NCI-H1105 (cell line): ENCODE results near the gene ZNF222.

Source experiments
- DNase-seq: peaks from one replicate; lab custom pipeline; 2025; lab: John Stamatoyannopoulos, UW

The ZNF222 gene

GRCh38 chr19:44055870-44056269, 30.7 kb downstream of the ZNF222 start:
- DNase-seq: no peak

- no peak for DNase-seq
Measured at GRCh38 chr19:44059229-44059628, 34.0 kb downstream of the ZNF222 start.

- no peak for DNase-seq
Measured at GRCh38 chr19:44061038-44061437, 35.9 kb downstream of the ZNF222 start.

GRCh38 chr19:44066305-44066704, 41.1 kb downstream of the ZNF222 start:
- DNase-seq: no peak

- DNase-seq: no peak
Measured at GRCh38 chr19:44069415-44069814, 44.2 kb downstream of the ZNF222 start.

- peak; percentile 59 for DNase-seq
Measured at GRCh38 chr19:44071824-44072542, 46.8 kb downstream of the ZNF222 start, which contains the start of gene ZNF284. Gene ZNF284, plus strand, starts transcription at chr19:44072159. Its CDS starts 4,231 bp downstream, at chr19:44076390.

GRCh38 chr19:44072543-44073401, 47.6 kb downstream of the ZNF222 start:
- DNase-seq: no peak

GRCh38 chr19:44076325-44076724, 51.1 kb downstream of the ZNF222 start:
- no peak for DNase-seq
